ENCODE measurements around the gene MRGPRE. TPM values are rescaled to one million over a fixed set of nuclear protein-coding genes. Genes with fewer than 3 reads are reported as not detected.

Gene MRGPRE
- total RNA-seq, 4 donors from 2014 or later = 1.2 TPM; not detected in 3

DNA sequence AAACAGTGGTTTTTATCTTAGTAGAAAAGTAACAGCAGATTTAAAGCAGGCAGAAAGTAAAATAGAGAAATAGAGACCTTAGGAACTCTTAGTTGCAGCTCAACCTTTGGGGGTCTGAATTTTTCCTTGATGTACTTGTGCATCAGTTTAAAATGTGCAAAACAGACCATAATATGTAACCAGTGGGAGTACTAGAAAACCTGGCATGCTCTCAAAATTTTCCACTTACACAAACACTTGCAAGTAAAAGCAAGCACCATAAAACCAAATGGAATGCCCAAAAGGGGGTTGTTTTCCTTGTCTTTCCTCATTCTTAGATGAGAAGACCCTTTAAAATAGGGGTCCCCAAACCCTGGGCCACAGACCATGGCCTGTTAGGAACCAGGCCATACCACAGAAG, 12.9 kb upstream of the MRGPRE start:
- Histone ChIP-seq H3K4me3 (no peak overlapping the region), H3K27ac (no peak overlapping the region), H3K27me3 (no peaks in the 10 kb centered on the region), H3K36me3 (no peaks in the 10 kb centered on the region), H3K4me1 (no peaks in the 10 kb centered on the region), H3K9me3 (no peaks in the 10 kb centered on the region)
- DNase-seq = no peak
- no peak for TF ChIP-seq POLR2A (IDR thresholded peaks at IDR 0.05)
- TF ChIP-seq, protein P1, sequence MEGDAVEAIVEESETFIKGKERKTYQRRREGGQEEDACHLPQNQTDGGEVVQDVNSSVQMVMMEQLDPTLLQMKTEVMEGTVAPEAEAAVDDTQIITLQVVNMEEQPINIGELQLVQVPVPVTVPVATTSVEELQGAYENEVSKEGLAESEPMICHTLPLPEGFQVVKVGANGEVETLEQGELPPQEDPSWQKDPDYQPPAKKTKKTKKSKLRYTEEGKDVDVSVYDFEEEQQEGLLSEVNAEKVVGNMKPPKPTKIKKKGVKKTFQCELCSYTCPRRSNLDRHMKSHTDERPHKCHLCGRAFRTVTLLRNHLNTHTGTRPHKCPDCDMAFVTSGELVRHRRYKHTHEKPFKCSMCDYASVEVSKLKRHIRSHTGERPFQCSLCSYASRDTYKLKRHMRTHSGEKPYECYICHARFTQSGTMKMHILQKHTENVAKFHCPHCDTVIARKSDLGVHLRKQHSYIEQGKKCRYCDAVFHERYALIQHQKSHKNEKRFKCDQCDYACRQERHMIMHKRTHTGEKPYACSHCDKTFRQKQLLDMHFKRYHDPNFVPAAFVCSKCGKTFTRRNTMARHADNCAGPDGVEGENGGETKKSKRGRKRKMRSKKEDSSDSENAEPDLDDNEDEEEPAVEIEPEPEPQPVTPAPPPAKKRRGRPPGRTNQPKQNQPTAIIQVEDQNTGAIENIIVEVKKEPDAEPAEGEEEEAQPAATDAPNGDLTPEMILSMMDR (IDR thresholded peaks at IDR 0.05) = no peak

DNA sequence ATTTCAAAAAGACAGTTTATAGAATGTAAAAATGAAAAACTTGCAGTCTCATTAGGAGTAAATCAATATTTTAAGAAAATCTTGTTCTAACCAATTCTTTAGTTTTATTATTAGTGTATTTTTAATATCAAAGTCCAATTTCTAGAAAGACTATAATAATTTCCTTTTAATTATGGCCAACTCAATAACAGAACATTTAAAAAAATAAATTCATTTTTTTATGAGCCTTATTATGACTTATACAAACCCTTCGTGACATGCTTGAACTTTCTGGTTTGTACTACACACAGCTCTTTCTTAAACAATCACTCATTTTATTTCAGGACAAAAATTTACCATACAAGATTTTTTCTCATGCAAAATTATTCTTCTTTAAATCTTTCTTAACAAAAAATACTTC, 11.7 kb upstream of the MRGPRE start:
- no peak for DNase-seq

DNA sequence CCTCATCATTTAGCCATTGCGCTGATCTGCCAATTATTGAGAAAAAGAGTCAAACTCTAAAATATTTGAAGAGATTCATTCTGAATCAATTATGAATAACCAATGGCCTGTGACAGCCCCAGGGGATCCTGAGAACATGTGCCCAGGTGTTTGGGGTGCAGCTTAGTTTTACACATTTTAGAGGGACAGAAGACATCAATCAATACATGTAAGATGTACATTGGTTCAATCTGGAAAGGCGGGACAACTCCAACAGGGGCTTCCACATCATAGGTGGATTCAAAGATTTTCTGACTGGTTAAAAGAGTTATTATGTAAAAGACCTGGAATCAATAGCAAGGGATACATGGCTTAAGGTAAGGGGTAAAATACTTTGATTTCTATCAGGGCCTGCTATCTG, 4.9 kb upstream of the MRGPRE start:
- no peak overlapping the region for H3K4me3 ChIP-seq
- no peak overlapping the region for H3K27ac ChIP-seq
- TF ChIP-seq, protein P1 (IDR thresholded peaks at IDR 0.05) = no peak
- no peak for TF ChIP-seq POLR2A (IDR thresholded peaks at IDR 0.05)
- H3K4me1 ChIP-seq = no peaks in the 10 kb centered on the region
- H3K27me3 ChIP-seq = no peaks in the 10 kb centered on the region
- H3K9me3 ChIP-seq = no peaks in the 10 kb centered on the region
- DNase-seq = no peak
- no peaks in the 10 kb centered on the region for H3K36me3 ChIP-seq

More for the DNA sequence above, 11.7 kb upstream of the MRGPRE start:
- Histone ChIP-seq H3K36me3 (no peaks in the 10 kb centered on the region), H3K4me3 (no peak overlapping the region), H3K9me3 (no peaks in the 10 kb centered on the region), H3K4me1 (no peaks in the 10 kb centered on the region), H3K27me3 (no peaks in the 10 kb centered on the region), H3K27ac (no peak overlapping the region)
- TF ChIP-seq, protein P1 (IDR thresholded peaks at IDR 0.05) = no peak
- no peak for TF ChIP-seq POLR2A (IDR thresholded peaks at IDR 0.05)

DNA sequence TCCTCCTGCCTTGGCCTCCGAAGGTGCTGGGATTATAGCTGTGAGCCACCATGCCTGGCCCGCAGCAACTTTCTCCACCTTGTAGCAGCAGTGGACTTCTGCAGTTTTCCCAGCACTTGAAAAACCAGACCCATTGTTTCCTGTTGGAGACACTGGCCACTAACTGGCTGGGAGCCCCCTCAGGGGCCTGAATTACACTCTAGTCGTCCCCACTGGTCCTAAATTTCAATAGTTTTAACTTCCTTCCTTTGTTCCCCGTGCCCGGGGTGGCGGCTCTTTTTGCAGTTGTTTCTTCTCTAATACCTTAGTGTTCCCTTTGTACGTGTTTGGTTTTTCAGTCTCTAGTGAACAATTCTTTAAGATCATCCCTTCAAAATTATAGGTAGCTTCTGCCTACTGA, 2.6 kb upstream of the MRGPRE start:
- TF ChIP-seq, protein P1 (IDR thresholded peaks at IDR 0.05) = no peak
- no peak for TF ChIP-seq POLR2A (IDR thresholded peaks at IDR 0.05)
- H3K27me3 ChIP-seq = no peaks in the 10 kb centered on the region
- H3K36me3 ChIP-seq = no peaks in the 10 kb centered on the region
- no peak overlapping the region for H3K27ac ChIP-seq
- H3K9me3 ChIP-seq = no peaks in the 10 kb centered on the region
- no peak overlapping the region for H3K4me3 ChIP-seq
- no peaks in the 10 kb centered on the region for H3K4me1 ChIP-seq
- no peak for DNase-seq

DNA sequence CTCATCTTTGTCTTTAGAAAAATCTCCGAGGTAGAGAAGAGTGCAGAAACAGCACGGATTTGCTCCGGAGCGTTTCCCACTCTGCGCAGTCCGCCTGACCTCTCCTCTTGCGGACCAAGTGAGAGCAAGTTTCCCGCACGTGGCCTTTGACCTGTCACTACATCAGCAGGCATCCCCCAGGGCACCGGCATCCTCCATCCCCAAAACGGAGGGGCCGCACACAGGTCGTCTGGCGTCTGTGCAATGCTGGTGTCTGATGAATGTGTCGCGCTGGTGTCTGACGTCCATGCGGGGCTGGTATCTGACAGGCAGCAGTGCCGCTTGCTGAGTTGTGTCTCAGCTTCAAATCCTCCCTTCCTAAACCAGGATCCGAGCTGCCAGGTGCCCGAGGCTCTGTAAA, 739 bp upstream of the MRGPRE start:
- Histone ChIP-seq H3K27me3 (no peaks in the 10 kb centered on the region), H3K9me3 (no peaks in the 10 kb centered on the region), H3K36me3 (no peaks in the 10 kb centered on the region), H3K27ac (no peak overlapping the region), H3K4me3 (no peak overlapping the region), H3K4me1 (no peaks in the 10 kb centered on the region)
- no peak for TF ChIP-seq POLR2A (IDR thresholded peaks at IDR 0.05)
- TF ChIP-seq, protein P1 (IDR thresholded peaks at IDR 0.05) = no peak
- no peak for DNase-seq

DNA sequence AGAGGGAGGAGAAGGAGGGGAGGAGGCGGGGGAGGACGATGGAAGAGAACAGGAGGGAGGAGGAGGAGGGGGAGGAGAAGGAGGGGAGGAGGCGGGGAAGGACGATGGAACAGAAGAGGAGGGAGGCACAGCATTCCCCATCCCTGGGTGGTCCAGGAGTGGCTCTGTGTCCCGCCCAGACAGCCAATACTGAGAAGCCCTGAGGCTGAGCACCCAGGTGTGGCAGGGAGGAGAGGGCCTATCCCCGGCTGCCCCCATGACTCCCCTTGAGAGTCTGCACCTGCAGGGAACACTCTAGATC, 717 bp downstream of the MRGPRE start:
- H3K9me3 ChIP-seq = no peaks in the 10 kb centered on the region

More for the DNA sequence above, 717 bp downstream of the MRGPRE start:
- no peak overlapping the region for H3K4me3 ChIP-seq
- H3K27ac ChIP-seq = no peak overlapping the region
- H3K36me3 ChIP-seq = no peaks in the 10 kb centered on the region
- no peak for TF ChIP-seq POLR2A (IDR thresholded peaks at IDR 0.05)
- TF ChIP-seq, protein P1 (IDR thresholded peaks at IDR 0.05) = no peak
- H3K4me1 ChIP-seq = no peaks in the 10 kb centered on the region
- no peaks in the 10 kb centered on the region for H3K27me3 ChIP-seq
- DNase-seq = no peak
